ENCODE measurements around the gene TMLHE.

DNA sequence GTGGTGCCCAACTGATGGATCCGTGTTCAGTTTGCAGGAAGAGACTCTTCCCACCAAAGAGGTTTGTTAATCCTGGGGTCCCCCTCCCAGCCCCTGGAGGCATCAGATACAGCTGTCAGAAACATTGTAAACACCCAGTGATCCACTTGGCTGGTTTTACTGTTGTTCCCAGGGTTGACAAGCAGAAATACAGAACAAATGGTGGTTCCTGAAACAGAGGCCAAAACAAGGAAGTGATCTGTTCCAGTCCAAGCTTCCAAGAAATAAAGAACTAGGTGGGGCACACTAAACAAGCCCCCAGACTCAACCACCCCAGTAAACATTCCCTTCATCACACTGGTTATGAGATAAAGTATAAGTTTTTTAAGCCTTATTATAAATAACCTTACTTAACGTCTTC, 1.4 kb downstream of the TMLHE start:
- TF ChIP-seq POLR2A (IDR thresholded peaks at IDR 0.05) (no peak), EP300 (IDR thresholded peaks at IDR 0.05) (no peak)
- TF ChIP-seq, protein P1, sequence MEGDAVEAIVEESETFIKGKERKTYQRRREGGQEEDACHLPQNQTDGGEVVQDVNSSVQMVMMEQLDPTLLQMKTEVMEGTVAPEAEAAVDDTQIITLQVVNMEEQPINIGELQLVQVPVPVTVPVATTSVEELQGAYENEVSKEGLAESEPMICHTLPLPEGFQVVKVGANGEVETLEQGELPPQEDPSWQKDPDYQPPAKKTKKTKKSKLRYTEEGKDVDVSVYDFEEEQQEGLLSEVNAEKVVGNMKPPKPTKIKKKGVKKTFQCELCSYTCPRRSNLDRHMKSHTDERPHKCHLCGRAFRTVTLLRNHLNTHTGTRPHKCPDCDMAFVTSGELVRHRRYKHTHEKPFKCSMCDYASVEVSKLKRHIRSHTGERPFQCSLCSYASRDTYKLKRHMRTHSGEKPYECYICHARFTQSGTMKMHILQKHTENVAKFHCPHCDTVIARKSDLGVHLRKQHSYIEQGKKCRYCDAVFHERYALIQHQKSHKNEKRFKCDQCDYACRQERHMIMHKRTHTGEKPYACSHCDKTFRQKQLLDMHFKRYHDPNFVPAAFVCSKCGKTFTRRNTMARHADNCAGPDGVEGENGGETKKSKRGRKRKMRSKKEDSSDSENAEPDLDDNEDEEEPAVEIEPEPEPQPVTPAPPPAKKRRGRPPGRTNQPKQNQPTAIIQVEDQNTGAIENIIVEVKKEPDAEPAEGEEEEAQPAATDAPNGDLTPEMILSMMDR (IDR thresholded peaks at IDR 0.05) = no peak
